HepG2 (cell line): ENCODE measurements around the gene IFI30. TPM values are rescaled to one million over a fixed set of nuclear protein-coding genes. Genes with fewer than 3 reads are reported as not detected.
A peak's percentile ranks its signal among the peaks of the same experiment; 100 is the strongest.

Source experiments
- ARHGAP35 ChIP-seq: sonication (generic); formaldehyde crosslinking; IDR thresholded peaks from 2 replicates; pipeline ENCODE4 v1.9.0; 2022; ENCODE audit warnings: mild to moderate bottlenecking, inconsistent platforms, moderate library complexity, missing genetic modification reagents, borderline replicate concordance
- ARNTL ChIP-seq: sonication (generic); formaldehyde crosslinking; IDR thresholded peaks from 2 replicates; pipeline ENCODE4 v1.4.0; 2020; ENCODE audit warnings: mild to moderate bottlenecking, missing genetic modification reagents
- FOXJ3 ChIP-seq: sonication (generic); formaldehyde crosslinking; IDR thresholded peaks from 2 replicates; pipeline ENCODE4 v1.4.0; 2020; ENCODE audit warnings: missing genetic modification reagents, mild to moderate bottlenecking, borderline replicate concordance
- GPN1 ChIP-seq: sonication (generic); formaldehyde crosslinking; IDR thresholded peaks from 2 replicates; pipeline ENCODE4 v1.5.1; 2020; ENCODE audit warnings: missing genetic modification reagents, borderline replicate concordance
- GTF3A ChIP-seq: sonication (generic); formaldehyde crosslinking; conservative IDR thresholded peaks from 2 replicates; pipeline ENCODE4 v1.4.0; 2020; ENCODE audit warnings: mild to moderate bottlenecking, missing genetic modification reagents
- HMG20B ChIP-seq: conservative IDR thresholded peaks from 2 replicates; pipeline ENCODE4 v1.6.1; 2016; ENCODE audit warnings: missing genetic modification reagents, missing compliant biosample characterization
- NCOA1 ChIP-seq: sonication (generic); formaldehyde crosslinking; IDR thresholded peaks from 2 replicates; pipeline ENCODE4 v1.9.0; 2021; ENCODE audit warnings: missing genetic modification reagents
- PTBP1 ChIP-seq: fragments of 200-400 bp; formaldehyde crosslinking; IDR thresholded peaks from 2 replicates; pipeline ENCODE4 v1.6.1; 2018; ENCODE audit warnings: low read length, low read depth; ENCODE audit not compliant: poor library complexity, severe bottlenecking
- SMAD1 ChIP-seq: sonication (generic); formaldehyde crosslinking; IDR thresholded peaks from 2 replicates; pipeline ENCODE4 v1.4.0; 2020; ENCODE audit warnings: missing genetic modification reagents, low read depth, mild to moderate bottlenecking, borderline replicate concordance
- SMARCE1 ChIP-seq: fragments of 450-650 bp; IDR thresholded peaks from 2 replicates; pipeline ENCODE4 v1.6.1; 2017; ENCODE audit warnings: borderline replicate concordance
- U2AF1 ChIP-seq: fragments of 200-400 bp; formaldehyde crosslinking; optimal IDR thresholded peaks from 2 replicates; pipeline ENCODE3; 2017; ENCODE audit warnings: mild to moderate bottlenecking, low read depth, low read length
- ZNF557 ChIP-seq: sonication (generic); formaldehyde crosslinking; IDR thresholded peaks from 2 replicates; pipeline ENCODE4 v1.4.0; 2020; ENCODE audit warnings: missing genetic modification reagents
- polyA plus RNA-seq, 8 experiments: library from polyadenylated mRNA; depleted of rRNA in 3 of 8; stranded (reverse) in 7 of 8; unstranded in 1 of 8; fragments of >200 nt; fragmentation: Illumina TruSeq in 4 of 8; extraction: Trizol in 4 of 8; gene quantifications; 2 replicates each; pipeline versions ENCODE4 v1.2.1 to v1.2.3, GENCODE V29; 2011 to 2016; ENCODE audit warnings: low read depth in 4 of 8, missing spikeins in 1 of 8, mixed read lengths in 1 of 8; ENCODE audit not compliant: insufficient read depth in 1 of 8
- total RNA-seq, 5 experiments: library from RNA; depleted of rRNA; stranded (reverse); fragments of >200 nt; fragmentation: Illumina TruSeq; extraction: Trizol; gene quantifications; 2 replicates each; pipeline ENCODE4 v1.2.3, GENCODE V29; 2016; ENCODE audit warnings: low read depth in 1 of 5
- TF ChIP-seq, protein P1 (sequence below), 2 experiments: sonication (generic) in 1 of 2; formaldehyde crosslinking in 1 of 2; IDR thresholded peaks; 2 replicates each; pipeline versions ENCODE4 v1.4.0 to v1.6.1; 2018 to 2020; ENCODE audit warnings: missing genetic modification reagents in 2 of 2, borderline replicate concordance in 1 of 2, low read depth in 1 of 2, mild to moderate bottlenecking in 1 of 2, missing biosample characterization in 1 of 2
- TF ChIP-seq, protein P2 (sequence below): sonication (generic); formaldehyde crosslinking; conservative IDR thresholded peaks from 2 replicates; pipeline ENCODE4 v1.8.0; 2022; ENCODE audit warnings: missing genetic modification reagents
- TF ChIP-seq, protein P3 (sequence below): sonication (generic); formaldehyde crosslinking; IDR thresholded peaks from 2 replicates; pipeline ENCODE4 v1.8.0; 2022; ENCODE audit warnings: missing genetic modification reagents, low read depth, mild to moderate bottlenecking, borderline replicate concordance
- TF ChIP-seq, protein P4 (sequence below): sonication (generic); formaldehyde crosslinking; IDR thresholded peaks from 2 replicates; pipeline ENCODE4 v1.4.0; 2020; ENCODE audit warnings: missing genetic modification reagents, borderline replicate concordance
- TF ChIP-seq, protein P5 (sequence below): sonication (generic); formaldehyde crosslinking; IDR thresholded peaks from 2 replicates; pipeline ENCODE4 v1.4.0; 2020; ENCODE audit warnings: mild to moderate bottlenecking, missing genetic modification reagents

IFI30 gene
- total and polyA plus RNA-seq, 2 of the 13 experiments (the other 11 are each of a cell fraction or from before 2014, with no cell fraction given): 25.0 to 79.4 TPM

DNA sequence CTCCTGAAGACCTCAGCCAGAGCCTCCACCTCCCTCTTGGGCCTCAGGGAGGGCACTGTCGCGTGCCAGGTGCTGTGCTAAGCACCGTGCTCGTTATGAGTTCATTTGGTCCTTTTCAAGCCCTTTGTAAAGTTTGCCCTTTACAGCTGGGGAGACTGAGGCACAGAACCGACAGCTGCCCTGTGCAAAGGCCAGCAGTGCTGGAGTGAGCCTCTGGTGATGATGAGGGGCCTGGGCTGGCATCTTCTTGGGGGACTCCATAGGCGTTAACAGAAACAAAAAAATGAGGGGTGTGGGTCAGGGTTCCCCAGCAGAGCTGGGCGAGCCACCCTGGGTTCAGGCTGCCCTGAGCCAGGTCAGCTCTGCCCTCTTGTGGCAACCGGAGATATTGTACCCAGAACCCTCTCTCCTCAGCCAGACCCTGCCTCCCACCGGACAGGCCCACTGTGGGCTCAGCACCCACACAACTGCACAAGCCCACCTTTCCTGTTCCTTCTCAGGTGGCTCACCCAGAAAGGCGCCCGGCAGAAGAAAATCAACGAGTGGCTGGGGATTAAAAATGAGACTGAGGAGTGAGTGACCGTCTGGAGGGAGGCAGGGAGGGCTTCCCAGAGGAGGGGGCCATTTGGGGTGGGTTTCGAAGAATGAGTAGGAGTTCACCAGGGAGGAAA, 5.5 kb upstream of the IFI30 start (continued):
- TF ChIP-seq, protein P1, sequence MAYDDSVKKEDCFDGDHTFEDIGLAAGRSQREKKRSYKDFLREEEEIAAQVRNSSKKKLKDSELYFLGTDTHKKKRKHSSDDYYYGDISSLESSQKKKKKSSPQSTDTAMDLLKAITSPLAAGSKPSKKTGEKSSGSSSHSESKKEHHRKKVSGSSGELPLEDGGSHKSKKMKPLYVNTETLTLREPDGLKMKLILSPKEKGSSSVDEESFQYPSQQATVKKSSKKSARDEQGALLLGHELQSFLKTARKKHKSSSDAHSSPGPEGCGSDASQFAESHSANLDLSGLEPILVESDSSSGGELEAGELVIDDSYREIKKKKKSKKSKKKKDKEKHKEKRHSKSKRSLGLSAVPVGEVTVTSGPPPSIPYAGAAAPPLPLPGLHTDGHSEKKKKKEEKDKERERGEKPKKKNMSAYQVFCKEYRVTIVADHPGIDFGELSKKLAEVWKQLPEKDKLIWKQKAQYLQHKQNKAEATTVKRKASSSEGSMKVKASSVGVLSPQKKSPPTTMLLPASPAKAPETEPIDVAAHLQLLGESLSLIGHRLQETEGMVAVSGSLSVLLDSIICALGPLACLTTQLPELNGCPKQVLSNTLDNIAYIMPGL (CRISPR knock-in tag; IDR thresholded peaks at IDR 0.05; ENCODE audit: borderline replicate concordance in 1 of 2, low read depth in 1 of 2): 0 out of 4 replicates have a peak, but pooled peaks of 1 of the 2 experiments have one; percentile 27
- TF ChIP-seq ARHGAP35 (CRISPR knock-in tag) (no peak), ZNF557 (CRISPR knock-in tag) (no peak), HMG20B (no peak), PTBP1 (no peak), GTF3A (no peak), SMAD1 (CRISPR knock-in tag) (no peak), U2AF1 (no peak), ARNTL (CRISPR knock-in tag) (no peak), SMARCE1 (no peak), NCOA1 (CRISPR knock-in tag) (no peak), FOXJ3 (CRISPR knock-in tag) (no peak), GPN1 (CRISPR knock-in tag) (no peak)
- TF ChIP-seq, protein P2, sequence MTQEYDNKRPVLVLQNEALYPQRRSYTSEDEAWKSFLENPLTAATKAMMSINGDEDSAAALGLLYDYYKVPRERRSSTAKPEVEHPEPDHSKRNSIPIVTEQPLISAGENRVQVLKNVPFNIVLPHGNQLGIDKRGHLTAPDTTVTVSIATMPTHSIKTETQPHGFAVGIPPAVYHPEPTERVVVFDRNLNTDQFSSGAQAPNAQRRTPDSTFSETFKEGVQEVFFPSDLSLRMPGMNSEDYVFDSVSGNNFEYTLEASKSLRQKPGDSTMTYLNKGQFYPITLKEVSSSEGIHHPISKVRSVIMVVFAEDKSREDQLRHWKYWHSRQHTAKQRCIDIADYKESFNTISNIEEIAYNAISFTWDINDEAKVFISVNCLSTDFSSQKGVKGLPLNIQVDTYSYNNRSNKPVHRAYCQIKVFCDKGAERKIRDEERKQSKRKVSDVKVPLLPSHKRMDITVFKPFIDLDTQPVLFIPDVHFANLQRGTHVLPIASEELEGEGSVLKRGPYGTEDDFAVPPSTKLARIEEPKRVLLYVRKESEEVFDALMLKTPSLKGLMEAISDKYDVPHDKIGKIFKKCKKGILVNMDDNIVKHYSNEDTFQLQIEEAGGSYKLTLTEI (CRISPR knock-in tag): no peak
- TF ChIP-seq, protein P3, sequence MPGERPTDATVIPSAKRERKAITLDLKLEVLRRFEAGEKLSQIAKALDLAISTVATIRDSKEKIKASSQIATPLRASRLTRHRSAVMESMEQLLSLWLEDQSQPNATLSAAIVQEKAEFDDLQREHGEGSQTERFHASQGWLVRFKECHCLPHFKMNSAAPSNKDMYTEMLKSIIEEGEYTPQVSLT (CRISPR knock-in tag): no peak
- TF ChIP-seq, protein P4, sequence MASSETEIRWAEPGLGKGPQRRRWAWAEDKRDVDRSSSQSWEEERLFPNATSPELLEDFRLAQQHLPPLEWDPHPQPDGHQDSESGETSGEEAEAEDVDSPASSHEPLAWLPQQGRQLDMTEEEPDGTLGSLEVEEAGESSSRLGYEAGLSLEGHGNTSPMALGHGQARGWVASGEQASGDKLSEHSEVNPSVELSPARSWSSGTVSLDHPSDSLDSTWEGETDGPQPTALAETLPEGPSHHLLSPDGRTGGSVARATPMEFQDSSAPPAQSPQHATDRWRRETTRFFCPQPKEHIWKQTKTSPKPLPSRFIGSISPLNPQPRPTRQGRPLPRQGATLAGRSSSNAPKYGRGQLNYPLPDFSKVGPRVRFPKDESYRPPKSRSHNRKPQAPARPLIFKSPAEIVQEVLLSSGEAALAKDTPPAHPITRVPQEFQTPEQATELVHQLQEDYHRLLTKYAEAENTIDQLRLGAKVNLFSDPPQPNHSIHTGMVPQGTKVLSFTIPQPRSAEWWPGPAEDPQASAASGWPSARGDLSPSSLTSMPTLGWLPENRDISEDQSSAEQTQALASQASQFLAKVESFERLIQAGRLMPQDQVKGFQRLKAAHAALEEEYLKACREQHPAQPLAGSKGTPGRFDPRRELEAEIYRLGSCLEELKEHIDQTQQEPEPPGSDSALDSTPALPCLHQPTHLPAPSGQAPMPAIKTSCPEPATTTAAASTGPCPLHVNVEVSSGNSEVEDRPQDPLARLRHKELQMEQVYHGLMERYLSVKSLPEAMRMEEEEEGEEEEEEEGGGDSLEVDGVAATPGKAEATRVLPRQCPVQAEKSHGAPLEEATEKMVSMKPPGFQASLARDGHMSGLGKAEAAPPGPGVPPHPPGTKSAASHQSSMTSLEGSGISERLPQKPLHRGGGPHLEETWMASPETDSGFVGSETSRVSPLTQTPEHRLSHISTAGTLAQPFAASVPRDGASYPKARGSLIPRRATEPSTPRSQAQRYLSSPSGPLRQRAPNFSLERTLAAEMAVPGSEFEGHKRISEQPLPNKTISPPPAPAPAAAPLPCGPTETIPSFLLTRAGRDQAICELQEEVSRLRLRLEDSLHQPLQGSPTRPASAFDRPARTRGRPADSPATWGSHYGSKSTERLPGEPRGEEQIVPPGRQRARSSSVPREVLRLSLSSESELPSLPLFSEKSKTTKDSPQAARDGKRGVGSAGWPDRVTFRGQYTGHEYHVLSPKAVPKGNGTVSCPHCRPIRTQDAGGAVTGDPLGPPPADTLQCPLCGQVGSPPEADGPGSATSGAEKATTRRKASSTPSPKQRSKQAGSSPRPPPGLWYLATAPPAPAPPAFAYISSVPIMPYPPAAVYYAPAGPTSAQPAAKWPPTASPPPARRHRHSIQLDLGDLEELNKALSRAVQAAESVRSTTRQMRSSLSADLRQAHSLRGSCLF (CRISPR knock-in tag): no peak
- TF ChIP-seq, protein P5, sequence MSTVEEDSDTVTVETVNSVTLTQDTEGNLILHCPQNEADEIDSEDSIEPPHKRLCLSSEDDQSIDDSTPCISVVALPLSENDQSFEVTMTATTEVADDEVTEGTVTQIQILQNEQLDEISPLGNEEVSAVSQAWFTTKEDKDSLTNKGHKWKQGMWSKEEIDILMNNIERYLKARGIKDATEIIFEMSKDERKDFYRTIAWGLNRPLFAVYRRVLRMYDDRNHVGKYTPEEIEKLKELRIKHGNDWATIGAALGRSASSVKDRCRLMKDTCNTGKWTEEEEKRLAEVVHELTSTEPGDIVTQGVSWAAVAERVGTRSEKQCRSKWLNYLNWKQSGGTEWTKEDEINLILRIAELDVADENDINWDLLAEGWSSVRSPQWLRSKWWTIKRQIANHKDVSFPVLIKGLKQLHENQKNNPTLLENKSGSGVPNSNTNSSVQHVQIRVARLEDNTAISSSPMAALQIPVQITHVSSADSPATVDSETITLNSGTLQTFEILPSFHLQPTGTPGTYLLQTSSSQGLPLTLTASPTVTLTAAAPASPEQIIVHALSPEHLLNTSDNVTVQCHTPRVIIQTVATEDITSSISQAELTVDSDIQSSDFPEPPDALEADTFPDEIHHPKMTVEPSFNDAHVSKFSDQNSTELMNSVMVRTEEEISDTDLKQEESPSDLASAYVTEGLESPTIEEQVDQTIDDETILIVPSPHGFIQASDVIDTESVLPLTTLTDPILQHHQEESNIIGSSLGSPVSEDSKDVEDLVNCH (CRISPR knock-in tag): no peak
